MM.1S (cell line): Measurements from ENCODE around the gene VDAC2.
"Not testable (repeated sequence)": the region's sequence is repeated elsewhere in the genome, so short reads cannot be mapped to it uniquely, and the experiment has no call there.

Experiments
- EZH2phosphoT487 ChIP-seq: fragments of 300-600 bp; sonication (generic); IDR thresholded peaks from 2 replicates; pipeline ENCODE4 v1.6.1; 2018; ENCODE audit warnings: antibody characterized with exemption, low read length
- TF ChIP-seq, protein P1 (sequence below): fragments of 300-600 bp; sonication (generic); IDR thresholded peaks from 2 replicates; pipeline ENCODE4 v1.5.1; 2016; ENCODE audit warnings: antibody characterized with exemption, low read length, mixed read lengths

DNA sequence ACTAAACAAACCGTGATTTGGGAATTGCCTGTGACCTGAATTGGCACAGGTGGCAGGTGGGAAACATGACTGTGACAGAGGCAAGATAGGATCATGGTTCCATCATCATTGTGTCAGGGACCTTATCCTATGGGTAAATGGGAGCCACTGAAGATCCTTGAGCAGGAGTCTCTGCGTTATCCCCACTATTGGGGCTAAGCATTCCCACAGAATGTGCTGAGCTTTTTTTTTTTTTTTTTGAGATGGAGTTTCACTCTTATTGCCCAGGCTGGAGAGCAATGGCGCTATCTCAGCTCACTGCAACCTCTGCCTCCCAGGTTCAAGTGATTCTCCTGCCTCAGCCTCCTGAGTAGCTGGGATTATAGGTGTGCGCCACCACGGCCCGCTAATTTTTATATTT lies 10.6 kb upstream of the VDAC2 start:
- TF ChIP-seq, protein P1, sequence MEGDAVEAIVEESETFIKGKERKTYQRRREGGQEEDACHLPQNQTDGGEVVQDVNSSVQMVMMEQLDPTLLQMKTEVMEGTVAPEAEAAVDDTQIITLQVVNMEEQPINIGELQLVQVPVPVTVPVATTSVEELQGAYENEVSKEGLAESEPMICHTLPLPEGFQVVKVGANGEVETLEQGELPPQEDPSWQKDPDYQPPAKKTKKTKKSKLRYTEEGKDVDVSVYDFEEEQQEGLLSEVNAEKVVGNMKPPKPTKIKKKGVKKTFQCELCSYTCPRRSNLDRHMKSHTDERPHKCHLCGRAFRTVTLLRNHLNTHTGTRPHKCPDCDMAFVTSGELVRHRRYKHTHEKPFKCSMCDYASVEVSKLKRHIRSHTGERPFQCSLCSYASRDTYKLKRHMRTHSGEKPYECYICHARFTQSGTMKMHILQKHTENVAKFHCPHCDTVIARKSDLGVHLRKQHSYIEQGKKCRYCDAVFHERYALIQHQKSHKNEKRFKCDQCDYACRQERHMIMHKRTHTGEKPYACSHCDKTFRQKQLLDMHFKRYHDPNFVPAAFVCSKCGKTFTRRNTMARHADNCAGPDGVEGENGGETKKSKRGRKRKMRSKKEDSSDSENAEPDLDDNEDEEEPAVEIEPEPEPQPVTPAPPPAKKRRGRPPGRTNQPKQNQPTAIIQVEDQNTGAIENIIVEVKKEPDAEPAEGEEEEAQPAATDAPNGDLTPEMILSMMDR = not testable (repeated sequence)
- TF ChIP-seq EZH2phosphoT487 = not testable (repeated sequence)
